PC-3 (cell line): Measurements from ENCODE around the gene EPN1.

Experiments used
- CTCF ChIP-seq: fragments of 300-600 bp; sonication (generic); conservative IDR thresholded peaks from 2 replicates; pipeline ENCODE4 v1.5.1; 2017; ENCODE audit warnings: antibody characterized with exemption, low read depth, mild to moderate bottlenecking, low read length
- EZH2 ChIP-seq: fragments of 300-600 bp; sonication (generic); IDR thresholded peaks from one replicate; pipeline ENCODE4 v1.6.1; 2017; ENCODE audit warnings: antibody characterized with exemption, mild to moderate bottlenecking, low read length; ENCODE audit not compliant: unreplicated experiment
- EZH2phosphoT487 ChIP-seq: fragments of 300-600 bp; sonication (generic); IDR thresholded peaks from 2 replicates; pipeline ENCODE4 v1.6.1; 2018; ENCODE audit warnings: mild to moderate bottlenecking, antibody characterized with exemption, low read length, borderline replicate concordance

- TF ChIP-seq CTCF (no peak), EZH2phosphoT487 (no peak), EZH2 (no peak)
Observed at GRCh38 chr19:55694656-55695491, 19.8 kb downstream of the EPN1 start.
